ENCODE results near the gene NUTM2F.
"Not testable (repeated sequence)": the region's sequence is repeated elsewhere in the genome, so short reads cannot be mapped to it uniquely, and the experiment has no call there.

Gene NUTM2F, protein sequence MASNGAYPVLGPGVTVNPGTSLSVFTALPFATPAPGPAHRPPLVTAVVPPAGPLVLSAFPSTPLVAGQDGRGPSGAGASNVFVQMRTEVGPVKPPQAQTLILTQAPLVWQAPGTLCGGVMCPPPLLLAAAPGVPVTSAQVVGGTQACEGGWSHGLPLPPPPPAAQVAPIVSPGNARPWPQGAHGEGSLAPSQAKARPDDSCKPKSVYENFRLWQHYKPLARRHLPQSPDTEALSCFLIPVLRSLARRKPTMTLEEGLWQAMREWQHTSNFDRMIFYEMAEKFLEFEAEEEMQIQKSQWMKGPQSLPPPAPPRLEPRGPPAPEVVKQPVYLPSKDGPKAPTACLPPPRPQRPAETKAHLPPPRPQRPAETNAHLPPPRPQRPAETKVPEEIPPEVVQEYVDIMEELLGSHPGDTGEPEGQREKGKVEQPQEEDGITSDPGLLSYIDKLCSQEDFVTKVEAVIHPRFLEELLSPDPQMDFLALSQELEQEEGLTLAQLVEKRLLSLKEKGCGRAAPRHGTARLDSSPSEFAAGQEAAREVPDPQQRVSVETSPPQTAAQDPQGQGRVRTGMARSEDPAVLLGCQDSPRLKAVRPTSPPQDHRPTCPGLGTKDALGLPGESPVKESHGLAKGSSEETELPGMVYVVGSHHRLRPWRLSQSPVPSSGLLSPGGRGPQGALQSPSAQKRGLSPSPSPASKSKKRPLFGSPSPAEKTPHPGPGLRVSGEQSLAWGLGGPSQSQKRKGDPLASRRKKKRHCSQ

DNA sequence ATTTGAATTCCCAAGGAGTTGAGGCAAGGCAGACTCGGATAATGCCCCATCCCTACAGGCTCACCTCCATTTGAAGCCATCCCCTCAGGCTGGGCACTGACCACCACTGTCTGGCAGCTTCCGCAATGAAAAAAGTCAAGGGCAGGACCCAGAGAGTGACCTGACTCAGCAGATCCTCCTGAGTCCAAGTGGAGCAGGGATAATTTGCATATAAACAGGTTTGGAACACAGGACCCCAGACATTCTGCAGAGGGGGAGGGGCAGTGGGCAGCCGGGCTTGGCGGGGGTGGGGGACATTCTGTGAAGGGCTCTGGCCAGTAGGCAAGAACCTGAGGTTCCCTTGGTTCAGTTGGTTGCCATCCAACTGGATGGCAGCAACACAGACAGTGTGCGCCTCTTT lies at the start of gene NUTM2F:
Gene NUTM2F, minus strand, starts transcription at position 101 of the 400 bp plus-strand sequence. Its CDS starts 21 bp downstream, at position 80.
- in situ Hi-C loops (cut with HindIII; ENCODE audit: low sequenced_read_pairs) = not testable (repeated sequence)

DNA sequence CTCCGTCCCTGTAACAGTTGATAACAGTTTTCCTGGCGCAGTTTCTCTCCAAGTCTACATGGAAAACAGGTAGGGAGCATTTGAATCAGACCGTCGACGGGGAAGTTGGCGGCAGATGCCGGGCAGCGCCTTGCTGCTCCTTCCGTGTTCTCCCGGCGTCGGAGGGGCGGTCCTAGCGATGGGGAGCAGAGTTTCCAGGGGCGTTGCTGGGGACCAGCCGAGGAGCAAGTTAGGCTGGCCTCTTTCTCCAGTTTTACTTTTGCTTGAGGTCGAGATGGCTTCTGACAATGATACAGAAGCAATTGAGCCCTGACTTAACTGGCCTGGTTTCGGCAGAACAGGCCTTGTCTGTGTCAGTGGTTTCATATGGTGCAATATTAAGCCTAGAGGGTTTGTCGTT lies 46.8 kb upstream of the NUTM2F start:
- in situ Hi-C loops (cut with HindIII; ENCODE audit: low sequenced_read_pairs) = not testable (repeated sequence)

DNA sequence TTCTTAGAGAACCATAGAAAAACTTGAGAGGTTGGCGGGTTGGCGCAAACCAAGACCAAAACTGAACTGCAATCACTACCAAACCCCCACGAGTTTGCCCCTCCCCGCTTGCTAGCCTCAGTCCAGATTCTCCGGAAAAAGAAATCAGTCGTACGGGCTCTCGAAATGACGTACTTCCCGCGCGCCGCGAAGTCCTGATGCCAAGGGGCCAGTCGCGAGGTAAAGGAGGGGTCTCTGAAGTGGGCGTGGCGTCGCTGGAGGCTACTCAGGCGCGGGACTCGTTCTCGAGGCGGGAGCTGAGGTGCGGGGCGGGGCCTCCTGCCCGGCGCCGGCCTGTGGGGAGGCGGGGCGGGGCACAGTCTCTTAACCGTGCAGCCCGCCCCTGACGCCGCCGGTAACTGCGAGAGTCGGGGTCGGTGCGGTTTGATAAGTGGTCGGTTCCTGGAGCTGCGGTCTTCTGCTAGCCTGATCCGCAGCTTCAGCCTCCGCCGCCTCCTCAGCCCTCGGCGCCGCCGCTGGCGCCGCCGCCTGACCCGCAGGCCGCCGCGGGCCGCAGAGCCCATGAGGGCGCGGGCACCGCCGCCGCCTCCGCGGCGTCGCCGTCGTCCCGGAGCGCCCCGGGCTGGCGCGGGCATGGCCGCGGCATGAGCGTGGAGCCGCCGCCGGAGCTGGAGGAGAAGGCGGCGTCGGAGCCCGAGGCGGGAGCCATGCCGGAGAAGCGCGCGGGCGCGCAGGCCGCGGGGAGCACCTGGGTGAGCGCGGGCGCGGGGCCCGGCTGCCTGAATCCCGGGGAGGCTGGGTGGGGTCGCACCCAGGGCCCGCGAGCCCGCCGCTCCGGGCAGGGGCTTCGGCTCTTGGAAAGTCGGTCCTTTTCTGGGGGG lies 46.0 kb upstream of the NUTM2F start:
- in situ Hi-C loops (cut with HindIII; ENCODE audit: low sequenced_read_pairs) = not testable (repeated sequence)

DNA sequence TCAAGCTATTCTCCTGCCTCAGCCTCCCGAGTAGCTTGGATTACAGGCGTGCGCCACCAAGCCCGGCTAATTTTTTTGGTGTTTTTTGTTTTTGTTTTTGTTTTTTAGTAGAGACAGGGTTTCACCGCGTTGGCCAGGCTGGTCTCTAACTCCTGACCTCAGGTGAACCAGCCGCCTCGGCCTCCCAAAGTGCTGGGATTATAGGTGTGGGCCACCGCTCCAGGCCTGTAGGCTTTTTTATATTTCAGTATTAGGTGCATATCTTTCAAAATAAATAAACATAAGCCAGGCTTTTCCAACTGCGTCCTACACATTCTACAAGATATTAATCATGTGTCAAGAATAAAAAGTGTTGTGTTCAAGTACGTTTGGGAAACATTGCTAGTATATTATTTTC lies 45.3 kb upstream of the NUTM2F start:
- in situ Hi-C loops (cut with HindIII; ENCODE audit: low sequenced_read_pairs) = not testable (repeated sequence)

DNA sequence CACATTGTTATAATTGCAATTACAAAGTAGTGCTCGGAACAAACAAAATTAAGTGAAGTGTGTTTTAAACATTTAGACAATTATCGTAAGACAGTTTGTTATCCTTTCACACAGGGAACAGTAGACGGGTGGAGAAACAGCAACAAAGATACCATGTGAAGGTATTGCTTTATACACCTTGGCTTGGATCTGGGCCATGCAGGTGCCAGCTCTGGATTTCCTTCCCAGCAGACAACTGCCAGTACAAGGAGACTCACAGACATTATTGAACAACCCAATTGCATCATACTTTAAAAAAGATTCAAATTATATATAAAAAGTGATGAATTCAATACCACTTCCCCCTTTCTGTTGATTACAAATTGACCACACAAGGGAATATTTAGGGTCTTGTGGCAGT lies 41.8 kb upstream of the NUTM2F start:
- in situ Hi-C loops (cut with HindIII; ENCODE audit: low sequenced_read_pairs) = not testable (repeated sequence)

DNA sequence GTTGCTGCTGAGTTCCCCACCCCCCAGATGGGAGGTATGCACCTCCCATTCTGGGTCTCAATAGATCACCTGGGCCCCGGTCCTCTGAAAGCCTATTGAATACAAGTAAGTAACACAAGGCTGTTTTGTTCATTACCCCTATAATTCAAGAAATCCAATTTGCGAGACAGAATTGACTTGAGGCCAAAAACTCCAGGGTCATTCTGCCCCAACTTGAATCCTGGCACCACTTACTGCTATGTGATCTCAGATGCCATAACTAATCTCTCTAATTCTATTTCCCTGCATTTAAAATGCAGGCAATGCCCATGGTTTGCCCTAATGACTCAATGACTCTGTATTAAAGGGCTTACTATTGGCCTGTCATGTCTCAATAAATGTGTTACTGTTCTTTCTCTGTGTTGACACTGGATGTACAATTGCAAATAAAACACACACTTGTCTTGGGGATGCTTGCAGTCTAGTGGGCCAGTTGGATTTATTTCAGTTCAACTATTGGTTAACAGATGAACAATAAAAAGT lies 35.7 kb upstream of the NUTM2F start:
- in situ Hi-C loops (cut with HindIII; ENCODE audit: low sequenced_read_pairs) = not testable (repeated sequence)

DNA sequence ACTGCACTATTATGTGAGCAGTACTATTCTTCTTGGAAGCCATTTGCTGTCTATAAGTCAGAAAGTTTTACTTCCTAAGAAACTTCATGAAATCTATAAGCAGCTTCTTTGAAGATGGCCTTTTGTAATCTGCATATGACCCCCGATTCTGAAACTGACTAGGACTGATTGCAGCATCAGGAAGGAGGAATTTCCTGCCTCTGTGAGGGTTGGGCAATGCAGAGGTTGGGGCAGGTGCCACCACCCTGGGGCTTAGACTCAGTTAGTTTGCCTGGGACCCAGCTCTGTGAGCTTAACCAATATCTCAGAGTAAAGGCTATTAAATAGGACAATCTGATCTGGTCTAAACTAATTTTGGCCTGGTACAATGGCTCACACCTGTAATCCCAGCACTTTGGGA lies 28.7 kb upstream of the NUTM2F start:
- in situ Hi-C loops (cut with HindIII; ENCODE audit: low sequenced_read_pairs) = not testable (repeated sequence)

DNA sequence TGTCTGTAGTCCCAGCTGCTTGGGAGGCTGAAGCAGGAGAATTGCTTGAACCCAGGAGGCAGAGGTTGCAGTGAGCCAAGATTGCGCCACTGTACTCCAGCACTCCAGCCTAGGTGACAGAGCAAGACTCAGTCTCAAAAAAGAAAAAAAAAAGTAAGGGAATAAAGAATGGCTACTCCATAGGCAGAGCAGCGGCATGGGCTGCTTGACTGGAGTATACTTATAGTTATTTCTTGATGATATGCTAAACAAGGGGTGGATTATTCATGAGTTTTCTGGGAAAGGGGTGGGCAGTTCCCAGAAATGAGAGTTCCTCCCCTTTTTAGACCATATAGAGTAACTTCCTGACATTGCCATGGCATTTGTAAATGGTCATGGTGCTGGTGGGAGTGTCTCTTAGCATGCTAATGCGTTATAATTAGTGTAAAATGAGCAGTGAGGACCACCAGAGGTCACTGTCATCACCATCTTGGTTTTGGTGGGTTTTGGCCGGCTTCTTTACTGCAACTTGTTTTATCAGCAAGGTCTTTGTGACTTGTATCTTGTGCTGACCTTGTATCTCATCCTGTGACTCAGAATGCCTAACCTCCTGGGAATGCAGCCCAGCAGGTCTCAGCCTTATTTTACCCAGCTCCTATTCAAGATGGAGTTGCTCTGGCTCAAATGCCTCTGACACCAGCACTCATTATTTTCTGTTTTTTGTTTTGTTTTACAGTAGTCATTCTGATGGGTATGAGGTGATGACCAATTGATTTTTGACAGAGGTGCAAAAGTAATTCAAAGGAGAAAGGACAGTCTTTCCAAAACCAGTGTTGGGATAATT lies 23.7 kb upstream of the NUTM2F start:
- in situ Hi-C loops (cut with HindIII; ENCODE audit: low sequenced_read_pairs) = not testable (repeated sequence)

DNA sequence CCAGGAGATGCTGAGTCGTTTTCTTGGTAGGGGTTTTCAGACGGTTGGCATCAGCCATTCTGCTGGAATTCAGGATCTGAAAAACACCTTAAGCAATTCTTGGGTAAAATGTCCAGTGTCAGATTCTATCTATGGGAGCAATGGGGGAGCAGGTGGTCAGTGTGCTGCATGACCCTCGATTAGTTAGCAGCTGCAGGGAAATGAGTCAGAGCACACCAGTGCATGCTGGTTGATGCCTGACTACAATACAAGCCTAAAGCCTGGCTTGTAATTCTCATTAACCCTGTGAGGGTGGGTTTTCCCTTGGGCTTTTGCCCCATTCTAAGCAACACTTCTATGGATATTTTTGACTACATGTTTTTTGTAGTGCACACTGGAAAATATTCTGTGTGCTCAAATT lies 20.3 kb upstream of the NUTM2F start:
- in situ Hi-C loops (cut with HindIII; ENCODE audit: low sequenced_read_pairs) = not testable (repeated sequence)

DNA sequence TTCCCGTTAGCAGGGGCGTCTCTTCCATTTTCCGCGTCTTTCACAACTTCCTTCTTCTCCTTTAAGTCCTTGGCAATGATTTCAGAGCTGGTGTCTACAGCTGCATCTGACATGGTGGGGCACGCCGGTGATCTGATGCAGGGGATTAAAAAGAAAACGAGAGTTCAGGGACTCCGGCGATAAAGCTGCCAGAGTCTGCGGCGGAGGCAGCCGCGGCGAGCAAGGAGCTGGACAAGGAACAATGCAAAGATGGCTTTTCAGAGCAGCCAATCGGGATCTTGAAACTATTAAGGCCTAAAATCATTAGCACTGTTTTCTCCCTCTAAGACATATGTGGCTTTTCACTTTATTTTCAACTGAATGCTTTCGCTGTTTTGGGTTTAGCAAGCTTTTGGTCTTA lies 19.0 kb upstream of the NUTM2F start:
- in situ Hi-C loops (cut with HindIII; ENCODE audit: low sequenced_read_pairs) = not testable (repeated sequence)

DNA sequence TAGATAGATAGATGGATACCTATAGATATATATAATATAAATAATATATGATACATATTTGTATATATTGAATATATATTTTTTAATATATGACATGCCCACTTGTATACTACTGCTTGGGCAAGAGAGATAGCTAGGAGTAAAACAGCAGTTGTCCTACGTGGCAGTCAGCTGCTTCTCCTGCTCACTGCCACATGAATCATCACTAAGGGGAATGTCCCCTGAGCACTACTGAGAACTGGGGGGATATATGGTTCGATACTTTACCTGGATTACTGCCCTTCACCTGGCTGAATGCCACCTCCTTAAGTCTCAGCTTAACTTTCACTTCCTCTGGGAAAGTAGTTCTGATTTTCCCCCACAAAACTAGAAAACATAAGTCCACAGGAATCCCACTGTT lies 13.3 kb upstream of the NUTM2F start:
- in situ Hi-C loops (cut with HindIII; ENCODE audit: low sequenced_read_pairs) = not testable (repeated sequence)

DNA sequence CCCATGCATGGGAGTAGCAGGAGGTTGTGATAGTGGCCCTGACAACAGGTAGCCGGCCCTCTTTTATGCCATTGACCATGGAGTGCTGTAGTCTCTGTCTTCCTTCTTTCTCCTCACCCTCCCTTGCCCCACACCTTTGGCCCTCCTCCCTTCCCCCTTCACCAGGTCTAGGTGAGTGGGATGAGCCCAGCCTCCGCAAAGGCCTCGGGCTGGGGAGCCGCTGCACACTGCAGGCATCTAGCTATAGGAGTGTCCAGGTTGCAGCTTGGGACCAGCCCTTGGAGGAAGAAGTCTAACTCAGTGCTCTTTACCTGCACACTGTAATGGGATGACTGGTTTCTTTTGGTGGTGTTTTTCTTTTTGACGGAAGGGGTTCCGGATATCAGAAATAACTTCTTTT lies 12.3 kb upstream of the NUTM2F start:
- in situ Hi-C loops (cut with HindIII; ENCODE audit: low sequenced_read_pairs) = not testable (repeated sequence)

DNA sequence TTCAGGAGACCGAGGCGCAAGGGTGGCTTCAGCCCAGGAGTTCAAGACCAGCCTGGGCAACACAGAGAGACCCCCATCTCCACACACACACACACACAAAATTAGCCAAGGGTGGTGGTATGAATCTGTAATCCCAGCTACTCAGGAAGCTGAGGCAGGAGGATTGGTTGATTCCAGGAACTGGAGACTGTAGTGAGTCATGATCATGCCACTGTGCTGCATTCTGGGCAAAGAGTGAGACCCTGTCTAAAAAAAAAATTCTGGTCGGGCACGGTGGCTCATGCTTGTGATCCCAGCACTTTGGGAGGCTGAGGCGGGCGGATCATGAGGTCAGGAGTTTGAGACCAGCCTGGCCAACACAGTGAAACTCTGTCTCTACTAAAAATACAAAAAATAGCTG lies 11.2 kb upstream of the NUTM2F start:
- in situ Hi-C loops (cut with HindIII; ENCODE audit: low sequenced_read_pairs) = not testable (repeated sequence)

DNA sequence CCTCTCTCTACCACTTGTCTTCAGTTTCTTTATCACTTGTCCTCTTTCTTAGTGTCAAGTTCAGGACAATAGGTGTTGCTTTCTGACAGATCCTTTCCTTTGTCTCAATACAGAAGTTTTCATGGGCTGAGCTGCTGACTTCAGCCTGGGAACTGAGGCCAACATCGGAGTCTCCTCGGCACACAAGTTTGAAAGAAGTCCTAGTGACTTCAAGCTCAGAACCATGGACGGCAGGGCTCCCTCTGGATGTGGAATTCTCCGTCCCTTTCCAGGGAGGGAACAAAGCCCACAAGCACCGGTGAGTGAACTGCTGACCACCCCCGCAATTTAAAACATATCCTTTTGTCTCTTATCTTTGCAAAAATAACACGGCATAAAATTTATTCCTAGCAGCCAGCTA lies 10.3 kb upstream of the NUTM2F start:
- in situ Hi-C loops (cut with HindIII; ENCODE audit: low sequenced_read_pairs) = not testable (repeated sequence)

DNA sequence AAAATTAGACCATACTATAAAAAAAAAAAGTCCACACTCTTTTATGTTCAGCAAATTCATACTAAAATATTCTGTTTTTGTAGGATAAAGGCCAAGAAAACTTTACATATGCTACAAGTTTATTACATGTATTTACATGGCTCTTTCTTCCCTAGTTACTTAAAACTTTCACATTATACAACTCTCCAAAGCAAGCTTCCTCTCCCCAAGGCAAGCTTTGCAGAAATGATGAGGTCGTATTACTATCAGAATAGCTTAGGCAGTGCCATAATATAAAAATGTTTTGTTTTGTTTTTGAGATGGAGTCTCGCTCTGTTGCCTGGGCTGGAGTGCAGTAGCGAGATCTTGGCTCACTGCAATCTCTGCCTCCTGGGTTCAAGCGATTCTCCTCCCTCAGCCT lies 8.0 kb upstream of the NUTM2F start:
- in situ Hi-C loops (cut with HindIII; ENCODE audit: low sequenced_read_pairs) = not testable (repeated sequence)

DNA sequence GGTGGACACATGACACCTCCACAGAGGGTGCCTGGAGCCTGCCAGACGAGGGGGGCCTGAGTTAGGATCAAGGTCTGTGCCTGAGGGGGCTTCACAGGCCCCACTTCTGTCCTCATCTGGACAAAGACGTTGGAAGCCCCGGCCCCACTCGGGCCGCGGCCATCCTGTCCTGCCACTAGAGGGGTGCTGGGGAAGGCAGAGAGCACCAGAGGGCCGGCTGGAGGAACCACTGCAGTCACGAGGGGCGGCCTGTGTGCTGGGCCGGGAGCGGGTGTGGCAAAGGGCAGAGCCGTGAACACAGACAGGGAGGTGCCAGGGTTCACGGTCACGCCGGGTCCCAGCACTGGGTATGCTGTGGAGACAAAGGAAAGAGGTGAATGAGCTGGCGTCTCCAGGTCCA lies 2.9 kb downstream of the NUTM2F start:
- in situ Hi-C loops (cut with HindIII; ENCODE audit: low sequenced_read_pairs) = not testable (repeated sequence)

DNA sequence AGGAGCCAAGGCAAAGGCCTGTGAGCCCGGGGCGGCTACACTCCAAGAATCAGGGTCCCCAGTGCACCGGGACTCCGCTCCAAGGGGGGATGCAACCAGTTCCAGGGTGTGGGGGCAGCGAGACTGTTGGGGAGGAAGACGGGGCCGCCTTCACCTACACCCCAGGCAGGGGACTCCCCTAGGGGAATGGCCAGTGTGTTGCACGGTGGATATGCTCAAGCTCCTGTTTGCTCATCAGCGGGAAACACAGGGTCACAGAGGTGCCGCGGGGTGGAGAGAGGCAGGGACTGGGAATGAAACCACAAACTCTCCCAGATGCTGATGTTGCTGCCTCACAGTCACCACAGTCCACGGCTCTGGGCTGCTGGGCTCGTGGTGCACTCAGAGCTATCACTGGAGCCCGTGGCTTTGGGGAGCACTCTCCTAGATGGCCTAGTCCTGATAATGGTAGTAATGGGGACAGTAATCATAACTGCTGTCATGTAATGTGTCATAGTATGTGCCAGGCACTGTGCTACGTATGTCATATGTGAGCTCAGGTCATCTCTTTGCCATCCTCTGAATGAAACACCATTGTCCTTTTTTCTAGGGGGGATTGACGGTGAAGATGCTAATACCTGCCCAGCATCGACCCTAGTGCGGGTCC lies 5.2 kb downstream of the NUTM2F start:
- in situ Hi-C loops (cut with HindIII; ENCODE audit: low sequenced_read_pairs) = not testable (repeated sequence)

DNA sequence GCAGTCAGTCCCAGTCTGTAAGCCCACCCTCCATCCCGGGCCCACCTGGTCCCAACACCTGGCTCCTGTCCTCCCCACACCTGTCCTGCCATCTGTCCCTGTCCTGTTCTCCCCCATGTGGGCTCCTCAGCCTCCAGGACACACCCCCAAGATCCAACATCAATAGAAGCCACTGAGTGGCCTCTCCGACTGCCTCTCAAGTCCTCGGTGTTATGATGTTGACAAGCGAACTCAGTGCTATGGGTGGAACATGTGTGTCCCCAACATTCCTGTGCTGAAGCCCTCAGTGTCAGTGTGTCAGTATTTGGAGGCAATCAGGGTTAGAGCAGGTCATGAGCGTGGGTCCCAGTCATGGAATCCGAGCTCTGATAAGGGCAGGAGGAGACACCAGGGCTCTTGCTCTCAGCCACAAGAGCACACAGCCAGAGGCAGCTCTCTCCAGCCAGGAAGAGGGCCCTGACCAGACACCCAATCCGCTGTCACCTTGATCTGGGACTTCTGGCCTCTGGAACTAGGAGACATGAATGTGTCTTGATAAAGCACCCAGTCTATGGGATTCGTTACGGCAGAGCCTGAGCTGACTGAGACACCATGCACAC lies 6.0 kb downstream of the NUTM2F start:
- in situ Hi-C loops (cut with HindIII; ENCODE audit: low sequenced_read_pairs) = not testable (repeated sequence)

Measured in endothelial cell of hepatic sinusoid (primary cell).